ENCODE data around the gene STAC.

Gene STAC

GRCh38 chr3:36596419-36596818 lies 216.1 kb downstream of the STAC start:
- FAIRE-seq = no peak

- FAIRE-seq = no peak
Observed at GRCh38 chr3:36597422-36597821, 217.1 kb downstream of the STAC start.

All from colon (tissue), 2 donors.